ENCODE data around the gene FSCB. TPM values are rescaled to one million over a fixed set of nuclear protein-coding genes. Genes with fewer than 3 reads are reported as not detected.
"Not testable (repeated sequence)": the region's sequence is repeated elsewhere in the genome, so short reads cannot be mapped to it uniquely, and the experiment has no call there.

Gene FSCB, protein sequence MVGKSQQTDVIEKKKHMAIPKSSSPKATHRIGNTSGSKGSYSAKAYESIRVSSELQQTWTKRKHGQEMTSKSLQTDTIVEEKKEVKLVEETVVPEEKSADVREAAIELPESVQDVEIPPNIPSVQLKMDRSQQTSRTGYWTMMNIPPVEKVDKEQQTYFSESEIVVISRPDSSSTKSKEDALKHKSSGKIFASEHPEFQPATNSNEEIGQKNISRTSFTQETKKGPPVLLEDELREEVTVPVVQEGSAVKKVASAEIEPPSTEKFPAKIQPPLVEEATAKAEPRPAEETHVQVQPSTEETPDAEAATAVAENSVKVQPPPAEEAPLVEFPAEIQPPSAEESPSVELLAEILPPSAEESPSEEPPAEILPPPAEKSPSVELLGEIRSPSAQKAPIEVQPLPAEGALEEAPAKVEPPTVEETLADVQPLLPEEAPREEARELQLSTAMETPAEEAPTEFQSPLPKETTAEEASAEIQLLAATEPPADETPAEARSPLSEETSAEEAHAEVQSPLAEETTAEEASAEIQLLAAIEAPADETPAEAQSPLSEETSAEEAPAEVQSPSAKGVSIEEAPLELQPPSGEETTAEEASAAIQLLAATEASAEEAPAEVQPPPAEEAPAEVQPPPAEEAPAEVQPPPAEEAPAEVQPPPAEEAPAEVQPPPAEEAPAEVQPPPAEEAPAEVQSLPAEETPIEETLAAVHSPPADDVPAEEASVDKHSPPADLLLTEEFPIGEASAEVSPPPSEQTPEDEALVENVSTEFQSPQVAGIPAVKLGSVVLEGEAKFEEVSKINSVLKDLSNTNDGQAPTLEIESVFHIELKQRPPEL
- total RNA-seq (2014; rRNA removed; shearing (Covaris generic); ENCODE audit: low replicate concordance) = not detected in 2 replicates

DNA sequence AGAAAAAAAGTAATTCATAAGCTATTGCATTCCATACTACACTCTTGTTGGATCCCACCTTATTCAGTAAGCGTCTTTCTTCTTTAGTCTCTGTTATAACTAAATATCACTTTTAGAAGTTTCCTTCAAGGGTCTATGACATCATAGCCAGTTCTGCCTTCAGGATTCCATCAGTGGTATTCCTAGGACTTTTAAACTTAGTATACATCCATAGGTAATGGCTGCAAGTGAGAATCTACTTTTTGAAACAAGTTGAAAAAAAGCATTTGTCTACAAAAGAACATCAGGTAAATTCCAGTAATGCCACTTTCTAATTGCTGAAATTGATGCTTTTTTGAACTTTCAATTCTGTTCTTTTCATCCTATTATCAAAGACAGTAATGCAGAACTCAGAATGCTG, at the start of gene FSCB:
Gene FSCB, minus strand, starts transcription at position 101 of the 400 bp plus-strand sequence. CDS start 296 bp downstream, outside the sequence.
- H3K4me3 ChIP-seq = no peak within 1 kb of the TSS
- H3K27me3 ChIP-seq = no peaks in the 10 kb centered on the region
- H3K36me3 ChIP-seq = no peaks in the 10 kb centered on the region
- no peaks in the 10 kb centered on the region for H3K9me3 ChIP-seq
- no peak for DNase-seq

DNA sequence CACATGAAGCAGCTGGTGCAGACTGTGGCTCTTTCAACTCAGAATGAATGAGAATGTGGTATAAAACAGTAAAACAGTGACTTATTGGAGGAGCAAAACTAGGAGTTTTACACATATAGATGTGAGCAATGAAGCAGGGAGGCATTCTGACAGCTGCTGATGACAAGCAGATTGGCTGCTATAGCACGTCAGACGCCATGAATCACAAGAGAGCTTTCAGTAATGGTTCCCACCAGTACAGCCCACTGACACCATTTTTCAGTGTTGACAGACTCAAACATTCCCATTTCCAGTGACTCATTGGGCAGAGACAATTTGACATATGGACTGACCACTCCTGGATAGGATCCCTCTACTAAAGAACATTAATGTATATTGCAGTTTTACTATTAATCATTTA, 24.6 kb upstream of the FSCB start:
- no peak for DNase-seq

DNA sequence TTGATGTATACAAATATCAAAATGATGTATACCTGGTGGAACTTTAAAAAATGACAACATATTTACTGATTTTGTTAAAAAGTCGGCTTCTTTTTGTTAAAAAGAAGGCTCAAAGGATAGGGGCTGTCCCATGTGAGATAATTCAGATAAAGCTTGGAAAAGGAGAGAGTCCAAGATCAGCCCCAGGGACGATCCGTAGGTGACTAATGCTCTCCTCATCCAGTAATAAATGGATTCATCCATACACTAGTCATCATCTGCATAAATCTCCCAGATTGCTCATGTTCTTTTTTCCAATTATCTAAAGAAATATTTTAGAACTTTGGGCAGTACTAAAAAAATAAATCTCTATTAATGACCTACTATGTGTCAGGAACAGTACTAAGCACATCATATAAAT, 23.4 kb upstream of the FSCB start:
- Histone ChIP-seq H3K27me3 (no peaks in the 10 kb centered on the region), H3K36me3 (no peaks in the 10 kb centered on the region), H3K9me3 (no peaks in the 10 kb centered on the region), H3K4me3 (no peak overlapping the region)
- peak; percentile 2 for DNase-seq

More for the DNA sequence above, 24.6 kb upstream of the FSCB start:
- Histone ChIP-seq H3K9me3 (no peaks in the 10 kb centered on the region), H3K4me3 (no peak overlapping the region), H3K27me3 (no peaks in the 10 kb centered on the region), H3K36me3 (no peaks in the 10 kb centered on the region)

DNA sequence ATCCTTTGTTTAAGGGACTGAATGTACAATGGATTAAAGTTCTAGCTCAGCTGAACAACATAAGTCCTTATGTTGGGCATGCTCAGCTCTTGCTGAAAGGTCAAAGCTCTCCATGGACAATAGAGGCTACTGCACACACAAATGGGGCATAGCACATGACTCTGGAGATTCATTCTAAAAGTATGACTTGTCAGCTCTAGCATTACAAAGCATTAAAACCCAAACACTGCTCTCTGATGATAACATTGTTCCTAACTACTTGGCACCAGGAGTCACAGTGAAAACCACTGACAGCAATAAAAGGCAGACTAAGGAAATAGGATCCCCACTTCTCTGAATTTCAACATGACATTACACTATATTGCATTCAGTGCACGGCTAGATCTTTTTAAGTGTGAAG, 21.9 kb upstream of the FSCB start:
- H3K27me3 ChIP-seq = no peaks in the 10 kb centered on the region
- H3K9me3 ChIP-seq = no peaks in the 10 kb centered on the region
- peak; percentile 0 for DNase-seq
- H3K36me3 ChIP-seq = no peaks in the 10 kb centered on the region
- no peak overlapping the region for H3K4me3 ChIP-seq

DNA sequence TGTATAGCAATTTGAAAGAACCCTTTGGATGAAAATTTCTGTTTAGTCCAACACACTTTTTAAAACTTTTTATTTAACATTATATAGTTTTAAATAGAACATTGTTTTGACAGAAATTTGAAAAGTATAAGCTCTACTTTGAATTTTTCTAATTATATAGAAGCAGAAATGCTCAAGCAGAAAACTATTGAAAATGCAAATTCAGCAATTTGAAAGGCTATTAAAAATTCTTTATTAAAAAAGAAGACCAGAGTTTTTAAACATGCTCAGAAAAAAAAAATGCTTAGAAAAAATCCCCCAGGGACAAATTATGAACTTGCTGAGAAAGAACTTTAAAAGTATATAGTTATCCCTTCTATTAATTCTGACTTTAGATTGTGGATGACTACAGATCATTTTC, 21.1 kb upstream of the FSCB start:
- Histone ChIP-seq H3K9me3 (no peaks in the 10 kb centered on the region), H3K4me3 (no peak overlapping the region), H3K36me3 (no peaks in the 10 kb centered on the region), H3K27me3 (no peaks in the 10 kb centered on the region)
- DNase-seq = no peak

DNA sequence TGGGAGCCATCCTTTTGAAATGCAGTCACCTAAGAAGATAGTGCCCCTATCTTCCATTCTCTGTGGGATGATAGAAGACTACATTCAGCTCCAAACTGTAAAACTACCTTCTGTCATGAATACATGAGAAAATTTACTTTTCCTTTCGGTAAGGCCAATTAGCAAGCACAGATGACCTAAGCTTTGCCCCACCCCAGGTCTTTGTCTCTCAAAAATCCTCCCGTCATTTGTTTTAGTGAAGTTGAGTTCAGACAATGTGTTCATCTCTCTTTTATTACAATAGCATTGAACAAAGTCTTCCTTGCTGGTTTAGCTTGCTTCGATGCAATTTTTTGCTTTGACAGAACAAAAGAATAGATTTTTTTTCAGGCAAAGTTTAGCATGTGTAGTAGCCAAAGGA, 18.2 kb upstream of the FSCB start:
- Histone ChIP-seq H3K4me3 (no peak overlapping the region), H3K27me3 (no peaks in the 10 kb centered on the region), H3K36me3 (no peaks in the 10 kb centered on the region), H3K9me3 (no peaks in the 10 kb centered on the region)
- DNase-seq = no peak

DNA sequence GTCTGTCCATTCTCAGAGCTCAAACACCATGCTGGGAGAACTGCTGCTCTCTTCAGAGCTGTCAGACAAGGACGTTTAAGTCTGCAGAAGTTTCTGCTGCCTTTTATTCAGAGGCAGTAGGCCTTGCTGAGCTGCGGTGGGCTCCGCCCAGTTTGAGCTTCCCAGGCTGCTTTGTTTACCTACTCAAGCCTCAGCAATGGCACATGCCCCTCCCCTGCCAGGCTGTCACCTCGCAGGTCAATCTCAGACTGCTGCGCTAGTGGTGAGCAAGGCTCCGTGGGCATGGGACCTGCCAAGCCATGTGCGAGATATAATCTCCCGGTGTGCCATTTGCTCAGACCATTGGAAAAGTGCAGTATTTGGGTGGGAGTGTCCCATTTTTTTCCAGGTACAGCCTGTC, 8.6 kb upstream of the FSCB start:
- not testable (repeated sequence) for H3K4me3 ChIP-seq, DNase-seq, H3K9me3 ChIP-seq, H3K36me3 ChIP-seq, H3K27me3 ChIP-seq

DNA sequence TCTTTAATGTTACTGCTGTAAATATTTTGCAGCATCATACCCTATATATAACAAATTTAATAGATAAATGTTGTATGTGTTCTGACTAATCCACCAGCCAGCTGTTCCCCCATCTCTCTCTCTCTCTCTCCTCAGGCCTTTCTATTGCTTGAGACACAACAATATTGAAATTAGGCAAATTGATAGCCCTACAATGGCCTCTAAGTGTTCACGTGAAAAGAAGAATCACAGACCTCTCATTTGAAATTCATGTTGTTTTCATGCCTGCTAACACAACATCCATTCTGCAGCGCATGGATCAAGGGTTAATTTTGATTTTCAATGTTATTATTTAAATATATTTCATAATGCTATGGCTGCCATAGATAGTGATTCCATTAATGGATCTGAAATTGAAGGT, 1.8 kb upstream of the FSCB start:
- H3K4me3 ChIP-seq = no peak overlapping the region
- no peak for DNase-seq
- no peaks in the 10 kb centered on the region for H3K36me3 ChIP-seq
- no peaks in the 10 kb centered on the region for H3K9me3 ChIP-seq
- H3K27me3 ChIP-seq = no peaks in the 10 kb centered on the region

DNA sequence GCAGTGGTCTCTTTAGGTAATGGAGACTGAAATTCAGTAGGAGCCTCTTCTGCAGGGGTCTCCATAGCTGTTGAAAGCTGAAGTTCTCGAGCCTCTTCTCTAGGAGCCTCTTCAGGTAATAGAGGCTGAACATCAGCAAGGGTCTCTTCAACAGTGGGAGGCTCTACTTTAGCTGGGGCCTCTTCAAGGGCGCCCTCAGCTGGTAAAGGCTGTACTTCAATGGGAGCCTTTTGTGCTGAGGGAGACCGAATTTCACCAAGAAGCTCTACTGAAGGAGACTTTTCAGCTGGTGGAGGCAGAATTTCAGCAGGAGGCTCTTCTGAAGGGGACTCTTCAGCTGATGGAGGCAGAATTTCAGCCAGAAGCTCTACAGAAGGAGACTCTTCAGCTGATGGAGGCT, 1.5 kb downstream of the FSCB start:
- no peak for DNase-seq
- H3K27me3 ChIP-seq = no peaks in the 10 kb centered on the region
- no peaks in the 10 kb centered on the region for H3K9me3 ChIP-seq

DNA sequence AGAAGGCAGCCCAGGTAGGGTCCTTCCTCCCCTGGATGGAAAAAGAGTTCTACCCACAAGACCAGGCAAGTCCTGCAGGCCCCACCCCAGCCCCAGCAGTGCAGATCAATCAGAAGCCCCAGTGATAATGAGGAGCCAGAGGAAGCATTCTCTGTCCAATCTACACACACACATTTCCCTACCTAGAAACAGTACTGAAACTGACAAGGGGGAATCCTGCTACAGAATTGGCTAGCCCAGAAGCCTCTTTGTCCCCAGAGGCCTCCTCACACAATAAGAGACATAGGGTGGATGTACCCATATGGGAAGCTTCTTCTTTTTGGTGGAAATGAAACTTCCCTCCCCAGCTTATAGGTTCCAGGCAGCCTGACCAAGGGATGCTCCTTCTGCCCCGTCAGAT, 9.9 kb downstream of the FSCB start:
- no peak overlapping the region for H3K4me3 ChIP-seq
- no peaks in the 10 kb centered on the region for H3K27me3 ChIP-seq
- no peaks in the 10 kb centered on the region for H3K36me3 ChIP-seq
- DNase-seq = no peak
- no peaks in the 10 kb centered on the region for H3K9me3 ChIP-seq

More for the DNA sequence above, 1.5 kb downstream of the FSCB start:
- no peak overlapping the region for H3K4me3 ChIP-seq
- no peaks in the 10 kb centered on the region for H3K36me3 ChIP-seq

DNA sequence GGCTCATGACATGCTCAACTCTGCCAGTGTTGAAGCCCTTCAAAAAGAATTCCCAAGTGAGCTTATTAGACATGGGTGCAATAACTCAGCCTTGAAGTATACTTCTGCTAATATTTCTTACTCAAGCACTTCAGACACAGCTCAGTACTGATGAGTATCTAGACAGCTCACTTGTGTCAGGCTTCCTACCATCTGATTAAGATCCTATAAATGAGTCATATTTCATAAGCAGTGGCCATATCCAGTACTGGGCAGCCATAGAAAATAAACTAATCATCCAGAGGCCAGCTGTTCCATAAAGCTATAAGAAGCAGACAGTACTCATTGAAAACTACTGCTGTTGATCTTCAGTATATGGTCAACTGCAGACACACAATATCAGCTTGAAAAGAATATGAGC, 12.9 kb downstream of the FSCB start:
- no peaks in the 10 kb centered on the region for H3K9me3 ChIP-seq
- H3K27me3 ChIP-seq = no peaks in the 10 kb centered on the region
- no peaks in the 10 kb centered on the region for H3K36me3 ChIP-seq
- DNase-seq = no peak
- no peak overlapping the region for H3K4me3 ChIP-seq

DNA sequence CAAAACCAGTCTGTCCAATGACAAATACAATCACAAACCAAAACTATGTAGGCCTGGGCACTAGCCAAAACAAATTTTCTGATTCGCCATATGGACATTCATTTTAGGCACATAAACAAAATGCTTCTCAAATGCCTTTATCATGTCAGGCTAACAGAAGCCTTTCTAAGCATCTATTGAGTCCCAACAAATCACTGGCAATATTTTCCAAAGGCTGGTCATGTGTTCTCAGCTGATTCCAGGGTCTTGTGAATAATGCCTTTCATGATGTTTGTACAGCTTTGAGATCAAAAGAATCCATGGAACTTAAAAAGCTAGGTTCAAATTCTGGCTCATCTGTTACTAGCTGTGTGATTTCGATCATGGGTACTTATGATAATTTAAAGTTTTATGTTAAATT, 16.1 kb downstream of the FSCB start:
- H3K4me3 ChIP-seq = no peak overlapping the region
- H3K27me3 ChIP-seq = no peaks in the 10 kb centered on the region
- no peaks in the 10 kb centered on the region for H3K36me3 ChIP-seq
- no peaks in the 10 kb centered on the region for H3K9me3 ChIP-seq
- DNase-seq = peak; percentile 2

DNA sequence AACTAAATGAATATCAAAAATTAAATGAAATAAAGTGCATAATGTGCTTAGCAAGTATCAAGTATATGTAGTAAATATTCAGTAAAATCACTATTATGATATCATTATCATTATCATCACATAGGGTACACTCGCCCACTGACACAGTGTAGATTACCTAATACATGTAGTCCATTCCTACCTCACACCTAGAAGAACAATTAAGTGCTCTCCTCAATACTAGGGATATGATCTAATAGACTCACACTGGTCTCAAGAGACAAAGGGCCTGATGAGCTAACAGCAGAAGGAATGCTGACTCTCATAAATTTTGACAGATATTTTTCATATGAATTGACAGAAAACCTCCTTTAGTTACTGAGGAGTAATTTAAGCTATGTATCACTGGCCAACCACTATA, 29.1 kb downstream of the FSCB start:
- Histone ChIP-seq H3K9me3 (no peaks in the 10 kb centered on the region), H3K4me3 (no peak overlapping the region), H3K36me3 (no peaks in the 10 kb centered on the region), H3K27me3 (no peaks in the 10 kb centered on the region)
- DNase-seq = no peak

DNA sequence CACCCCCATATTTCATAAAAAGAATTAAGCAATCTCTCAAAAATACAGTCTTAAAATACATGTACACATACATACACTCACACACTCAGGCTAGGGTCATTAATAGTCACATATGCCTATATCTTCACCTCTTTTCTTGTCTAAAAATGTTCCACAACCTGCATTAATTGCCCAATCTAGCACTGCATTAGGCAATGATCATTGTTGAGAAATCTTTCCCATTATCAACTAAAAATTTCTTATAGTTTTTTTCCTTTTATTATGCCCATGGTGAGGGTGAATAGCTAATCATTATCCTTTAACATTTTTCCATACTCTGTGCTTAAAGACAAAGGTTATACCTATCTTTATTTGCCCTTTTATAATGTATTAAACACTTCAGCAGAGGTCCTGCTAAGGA, 38.3 kb downstream of the FSCB start:
- no peaks in the 10 kb centered on the region for H3K36me3 ChIP-seq
- H3K27me3 ChIP-seq = no peaks in the 10 kb centered on the region
- H3K9me3 ChIP-seq = no peaks in the 10 kb centered on the region
- H3K4me3 ChIP-seq = no peak overlapping the region
- no peak for DNase-seq

DNA sequence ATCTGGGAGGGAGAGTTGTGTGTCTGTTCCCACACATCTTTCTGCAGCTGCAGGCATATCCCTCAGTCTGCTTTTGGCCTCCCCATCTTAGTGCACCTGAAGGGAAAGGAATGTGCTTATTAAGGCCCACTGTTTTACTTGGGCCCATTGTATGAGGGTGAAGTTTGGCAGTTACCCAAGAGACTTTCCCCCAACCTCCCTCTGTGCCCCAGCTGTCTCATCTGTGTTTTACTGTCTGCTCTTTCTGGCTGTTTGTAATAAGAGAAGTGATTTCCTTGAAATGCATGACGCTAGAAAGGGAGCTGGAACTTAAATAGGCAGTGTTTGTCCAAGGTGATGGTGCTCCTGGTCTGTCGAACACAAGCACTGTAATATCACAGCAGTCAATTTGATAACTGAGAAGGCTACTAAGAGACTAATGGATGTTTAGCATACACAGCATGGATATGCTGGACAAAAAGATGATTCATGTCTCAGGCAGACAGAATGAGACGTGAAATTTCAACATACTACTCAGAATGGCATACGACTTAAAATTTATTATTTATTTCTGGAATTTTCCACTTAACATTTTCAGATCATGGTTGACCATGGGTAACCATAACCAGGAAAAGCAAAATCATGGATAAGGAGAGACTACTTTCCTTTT, 43.6 kb downstream of the FSCB start:
- no peak for DNase-seq
- no peaks in the 10 kb centered on the region for H3K9me3 ChIP-seq
- H3K4me3 ChIP-seq = no peak overlapping the region
- H3K27me3 ChIP-seq = no peaks in the 10 kb centered on the region
- no peaks in the 10 kb centered on the region for H3K36me3 ChIP-seq

DNA sequence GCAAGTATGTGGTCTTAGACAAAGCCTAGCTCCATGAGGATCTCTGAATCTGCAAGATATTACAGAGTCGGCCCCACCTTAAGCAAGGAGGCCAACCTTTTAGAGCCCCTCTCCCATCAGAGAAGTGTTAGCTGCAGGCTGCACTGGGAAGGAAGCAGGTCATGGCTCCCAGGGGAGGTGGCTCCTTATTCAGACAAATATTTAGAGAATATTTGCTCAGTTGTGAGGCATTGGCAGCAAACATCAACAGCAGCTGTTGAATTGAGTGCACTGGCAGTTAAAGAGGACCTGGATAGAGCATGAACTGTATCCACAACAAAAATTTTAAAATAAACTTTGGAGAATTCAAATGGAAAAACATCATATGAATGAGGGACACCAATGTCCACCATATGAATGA, 44.7 kb downstream of the FSCB start:
- no peaks in the 10 kb centered on the region for H3K27me3 ChIP-seq
- DNase-seq = no peak

DNA sequence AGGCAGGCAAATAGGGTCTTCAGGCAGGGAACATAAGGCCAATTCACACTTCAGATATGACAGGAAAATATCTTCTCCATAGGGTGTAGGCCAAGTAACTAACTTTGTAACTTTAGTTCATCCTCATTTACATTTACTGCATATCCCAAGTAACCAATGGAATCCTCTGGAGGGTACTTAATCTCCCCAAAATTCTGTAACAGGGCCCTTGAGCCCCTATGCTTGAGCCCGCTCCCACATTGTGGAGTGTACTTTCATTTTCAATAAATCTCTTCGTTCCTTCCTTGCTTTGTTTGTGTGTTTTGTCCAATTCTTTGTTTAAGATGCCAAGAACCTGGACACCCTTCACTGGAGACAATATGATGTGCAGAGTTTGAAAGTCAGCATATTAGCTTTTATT, 45.3 kb downstream of the FSCB start:
- Histone ChIP-seq H3K9me3 (no peaks in the 10 kb centered on the region), H3K4me3 (no peak overlapping the region), H3K27me3 (no peaks in the 10 kb centered on the region), H3K36me3 (no peaks in the 10 kb centered on the region)
- DNase-seq = no peak

More for the DNA sequence above, 44.7 kb downstream of the FSCB start:
- H3K9me3 ChIP-seq = no peaks in the 10 kb centered on the region
- no peak overlapping the region for H3K4me3 ChIP-seq
- H3K36me3 ChIP-seq = no peaks in the 10 kb centered on the region
